HG03064 (cell line): ENCODE results near the gene PTGS1.
"Not testable (repeated sequence)": the region's sequence is repeated elsewhere in the genome, so short reads cannot be mapped to it uniquely, and the experiment has no call there.

Experiments
- ATAC-seq: cut with Tn5 transposase; IDR thresholded peaks from one replicate; pipeline ENCODE4 v1.9.1; 2021; ENCODE audit warnings: low read depth; ENCODE audit not compliant: unreplicated experiment

Gene PTGS1

GRCh38 chr9:122370869-122371755 lies at the start of gene PTGS1:
Gene PTGS1 (plus strand): TSS chr9:122371024. CDS start chr9:122371085, 61 bp downstream.
- no peak for ATAC-seq

- no peak for ATAC-seq
Measured at GRCh38 chr9:122322553-122322952, 48.3 kb upstream of the PTGS1 start.

- not testable (repeated sequence) for ATAC-seq
Measured at GRCh38 chr9:122324665-122325064, 46.2 kb upstream of the PTGS1 start.

- ATAC-seq, result no peak
Measured at GRCh38 chr9:122325124-122325523, 45.7 kb upstream of the PTGS1 start.

DNA sequence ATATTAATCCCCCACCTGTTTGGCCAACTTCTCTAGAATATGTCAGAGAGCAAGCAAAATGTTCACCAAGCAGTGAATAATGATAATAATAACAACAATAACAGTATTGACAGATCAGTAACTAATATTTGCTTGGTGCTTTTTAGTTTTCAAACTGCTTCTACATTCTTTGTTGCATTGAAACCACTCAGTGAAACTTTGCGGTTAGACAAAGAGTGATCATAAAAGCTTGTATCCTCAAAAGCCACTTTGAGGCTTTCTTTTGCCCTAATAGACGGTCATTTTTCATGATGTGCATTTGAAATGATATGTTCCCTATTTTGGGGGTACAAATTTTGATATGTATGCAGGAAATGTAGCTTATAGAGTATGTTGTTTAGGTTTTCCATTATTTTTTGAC lies 43.6 kb upstream of the PTGS1 start:
- no peak for ATAC-seq

- ATAC-seq, result no peak
Measured at GRCh38 chr9:122329597-122329996, 41.2 kb upstream of the PTGS1 start.

DNA sequence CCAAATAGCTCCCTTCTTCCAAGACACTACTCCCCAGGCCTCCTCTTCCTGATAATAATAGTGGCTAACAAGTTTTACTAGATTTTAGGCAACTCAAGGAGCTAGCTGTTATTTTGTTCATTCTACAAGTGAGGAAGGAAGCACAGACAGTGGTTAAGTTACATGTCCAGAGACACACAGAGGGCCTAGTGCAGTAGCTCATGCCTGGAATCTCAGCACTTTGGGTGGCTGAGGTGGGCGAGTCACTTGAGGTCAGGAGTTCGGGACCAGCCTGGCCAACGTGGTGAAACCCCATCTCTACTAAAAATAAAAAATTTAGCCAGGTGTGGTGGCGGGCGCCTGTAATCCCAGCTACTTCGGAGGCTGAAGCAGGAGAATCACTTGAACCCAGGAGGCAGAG lies 40.4 kb upstream of the PTGS1 start:
- ATAC-seq, result not testable (repeated sequence)

- ATAC-seq, result no peak
Measured at GRCh38 chr9:122331523-122331927, 39.3 kb upstream of the PTGS1 start.

GRCh38 chr9:122332083-122332482 lies 38.7 kb upstream of the PTGS1 start:
- no peak for ATAC-seq

- no peak for ATAC-seq
Measured at GRCh38 chr9:122332644-122333043, 38.2 kb upstream of the PTGS1 start.

DNA sequence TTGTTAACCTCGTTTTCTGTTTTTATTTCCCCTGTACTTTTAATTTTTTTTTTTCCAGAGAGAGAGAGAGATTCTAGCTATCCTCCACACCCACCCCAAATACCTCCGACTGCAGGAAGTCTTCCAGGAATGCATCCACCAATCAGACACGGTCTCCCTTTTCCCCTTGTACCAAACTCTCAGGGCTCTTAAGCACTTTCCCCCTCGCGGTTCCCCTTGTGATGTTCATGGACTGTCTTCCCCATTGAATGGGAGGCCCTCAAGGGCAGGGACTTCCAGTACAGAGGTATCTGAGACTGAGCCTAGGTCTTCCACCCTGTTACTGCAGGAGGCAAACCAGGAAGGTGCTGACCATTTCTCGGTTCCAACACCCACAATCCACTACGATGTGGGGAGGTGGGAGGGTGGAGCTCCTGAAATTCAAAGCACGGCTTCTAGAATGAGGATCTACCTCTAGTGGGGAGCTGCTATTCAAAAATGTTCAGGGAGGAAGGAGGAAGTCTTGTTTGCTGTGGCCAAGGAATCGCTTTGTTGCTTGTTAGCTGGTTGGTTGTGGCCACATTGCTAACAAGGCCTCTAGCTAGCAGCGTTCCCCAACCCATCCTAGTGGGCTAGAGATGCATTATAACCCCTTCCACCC lies 37.5 kb upstream of the PTGS1 start:
- ATAC-seq, result no peak

DNA sequence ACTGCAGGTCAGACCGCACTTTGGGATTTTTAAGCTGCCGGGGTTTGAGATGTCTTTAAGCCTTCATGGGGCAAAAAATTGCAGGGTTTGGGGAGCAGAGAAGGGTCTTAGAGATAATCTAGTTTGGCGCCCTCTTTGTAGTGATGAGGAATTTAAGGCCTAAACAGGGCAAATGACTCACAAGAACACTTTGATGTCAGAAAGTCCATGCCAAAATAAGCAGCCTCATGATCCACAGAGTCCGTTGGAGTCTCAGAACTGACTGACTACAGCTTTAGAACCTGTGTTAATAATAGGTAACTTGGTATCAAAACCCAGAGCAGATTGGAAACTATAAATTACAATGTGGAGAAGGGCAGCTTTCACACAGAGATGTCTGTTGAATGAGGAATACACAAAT lies 35.9 kb upstream of the PTGS1 start:
- ATAC-seq, result no peak

- ATAC-seq, result no peak
Measured at GRCh38 chr9:122336189-122336588, 34.6 kb upstream of the PTGS1 start.

- ATAC-seq, result no peak
Measured at GRCh38 chr9:122336866-122337555, 33.8 kb upstream of the PTGS1 start.

GRCh38 chr9:122337556-122337929 lies 33.3 kb upstream of the PTGS1 start:
- no peak for ATAC-seq

GRCh38 chr9:122338536-122338935 lies 32.3 kb upstream of the PTGS1 start:
- ATAC-seq, result no peak

- ATAC-seq, result no peak
Measured at GRCh38 chr9:122338994-122339393, 31.8 kb upstream of the PTGS1 start.

GRCh38 chr9:122339579-122339978 lies 31.2 kb upstream of the PTGS1 start:
- no peak for ATAC-seq

DNA sequence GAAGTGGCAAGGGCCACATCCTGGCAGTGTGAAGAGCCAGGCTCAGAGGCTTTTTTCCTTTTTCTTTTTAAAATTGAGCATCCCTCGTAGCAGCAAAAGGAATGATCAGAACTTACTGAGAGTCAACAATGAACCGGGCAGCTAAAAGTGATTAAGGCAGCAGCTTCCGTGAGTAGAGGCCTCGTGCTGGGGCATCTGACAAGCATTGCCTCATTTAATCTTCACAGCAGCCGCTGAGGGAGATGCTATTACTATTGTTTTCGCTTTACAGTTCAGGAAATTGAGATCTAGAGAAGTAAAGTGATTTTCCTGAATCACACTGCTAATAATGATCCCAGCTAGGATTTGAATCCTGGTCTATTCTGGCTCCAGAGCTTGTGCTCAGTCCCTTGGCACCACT lies 30.7 kb upstream of the PTGS1 start:
- no peak for ATAC-seq

GRCh38 chr9:122342323-122343050 lies 28.3 kb upstream of the PTGS1 start:
- no peak for ATAC-seq
